ENCODE measurements around the gene HYAL1. TPM values are rescaled to one million over a fixed set of nuclear protein-coding genes. Genes with fewer than 3 reads are reported as not detected.

The HYAL1 gene
- total RNA-seq, 1 donor from 2014 or later: 0.22 TPM

DNA sequence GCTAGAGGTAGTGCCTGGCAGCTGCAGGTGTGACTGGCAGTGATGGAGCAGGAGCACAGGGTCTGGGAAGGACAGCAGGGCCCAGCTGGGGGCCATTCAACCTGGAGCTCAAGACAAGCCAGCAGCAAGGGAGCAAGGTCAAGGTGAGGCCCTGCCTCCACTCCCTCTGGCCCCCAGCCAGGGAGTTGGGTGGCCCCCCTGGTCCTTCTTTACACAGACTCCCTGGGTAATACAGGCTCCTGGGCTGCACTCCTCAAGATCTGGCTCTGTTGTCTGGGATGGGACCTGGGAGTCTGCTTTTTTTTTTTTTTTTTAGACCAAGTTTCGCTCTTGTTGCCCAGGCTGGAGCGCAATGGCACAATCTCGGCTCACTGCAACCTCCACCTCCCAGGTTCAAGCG is 52.9 kb downstream of the HYAL1 start:
- H3K27ac Mint-ChIP-seq (ENCODE audit: unreplicated experiment): peak overlapping the region; percentile 68
- H3K36me3 Mint-ChIP-seq (ENCODE audit: low read depth): peaks cover 9% of the 10 kb centered on the region
- peaks cover 54% of the 10 kb centered on the region for H3K4me1 Mint-ChIP-seq (ENCODE audit: low read depth)
- TF ChIP-seq, protein P1, sequence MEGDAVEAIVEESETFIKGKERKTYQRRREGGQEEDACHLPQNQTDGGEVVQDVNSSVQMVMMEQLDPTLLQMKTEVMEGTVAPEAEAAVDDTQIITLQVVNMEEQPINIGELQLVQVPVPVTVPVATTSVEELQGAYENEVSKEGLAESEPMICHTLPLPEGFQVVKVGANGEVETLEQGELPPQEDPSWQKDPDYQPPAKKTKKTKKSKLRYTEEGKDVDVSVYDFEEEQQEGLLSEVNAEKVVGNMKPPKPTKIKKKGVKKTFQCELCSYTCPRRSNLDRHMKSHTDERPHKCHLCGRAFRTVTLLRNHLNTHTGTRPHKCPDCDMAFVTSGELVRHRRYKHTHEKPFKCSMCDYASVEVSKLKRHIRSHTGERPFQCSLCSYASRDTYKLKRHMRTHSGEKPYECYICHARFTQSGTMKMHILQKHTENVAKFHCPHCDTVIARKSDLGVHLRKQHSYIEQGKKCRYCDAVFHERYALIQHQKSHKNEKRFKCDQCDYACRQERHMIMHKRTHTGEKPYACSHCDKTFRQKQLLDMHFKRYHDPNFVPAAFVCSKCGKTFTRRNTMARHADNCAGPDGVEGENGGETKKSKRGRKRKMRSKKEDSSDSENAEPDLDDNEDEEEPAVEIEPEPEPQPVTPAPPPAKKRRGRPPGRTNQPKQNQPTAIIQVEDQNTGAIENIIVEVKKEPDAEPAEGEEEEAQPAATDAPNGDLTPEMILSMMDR (IDR thresholded peaks at IDR 0.05): no peak
- DNase-seq (ENCODE audit: low spot score): no peak
- H3K27me3 Mint-ChIP-seq (ENCODE audit: low read depth): no peaks in the 10 kb centered on the region
- H3K4me3 Mint-ChIP-seq (ENCODE audit: unreplicated experiment): no peak overlapping the region
- no peaks in the 10 kb centered on the region for H3K9me3 Mint-ChIP-seq (ENCODE audit: low read depth)

Other genes starting within 250 kb of the HYAL1 start
- 119 to 147 TPM (median 127 TPM) in 3 replicates for gene RBM5, start 214.7 kb downstream of the HYAL1 start, total RNA-seq
- 18.7 to 37.5 TPM (median 36.7 TPM) in 3 replicates for gene SEMA3F, start 148.2 kb downstream of the HYAL1 start, total RNA-seq
- gene GNAT1, start 112.0 kb downstream of the HYAL1 start, total RNA-seq: not detected in 3 replicates
- gene SLC38A3, start 98.3 kb downstream of the HYAL1 start, total RNA-seq: 1.00 to 1.9 TPM (median 1.2 TPM) in 3 replicates
- gene GNAI2, start 67.4 kb downstream of the HYAL1 start, total RNA-seq: 388 to 444 TPM (median 443 TPM) in 3 replicates
- gene SEMA3B, start 34.4 kb downstream of the HYAL1 start, total RNA-seq: 9.6 to 16.4 TPM (median 14.9 TPM) in 3 replicates
- not detected in 3 replicates for gene LSMEM2, start 24.5 kb downstream of the HYAL1 start, total RNA-seq
- 38.9 to 54.4 TPM (median 44.0 TPM) in 3 replicates for gene IFRD2, start 11.1 kb downstream of the HYAL1 start, total RNA-seq
- 5.3 to 6.9 TPM (median 5.4 TPM) in 3 replicates for gene HYAL3, start 4.2 kb downstream of the HYAL1 start, total RNA-seq
- 10.9 to 16.0 TPM (median 12.9 TPM) in 3 replicates for gene NAA80, start 4.2 kb downstream of the HYAL1 start, total RNA-seq
- 31.3 to 37.0 TPM (median 36.8 TPM) in 3 replicates for gene HYAL2, start 19.2 kb upstream of the HYAL1 start, total RNA-seq
- gene TUSC2, start 24.6 kb upstream of the HYAL1 start, total RNA-seq: 15.3 to 18.6 TPM (median 17.0 TPM) in 3 replicates
- 17.3 to 22.4 TPM (median 21.8 TPM) in 3 replicates for gene RASSF1, start 37.3 kb upstream of the HYAL1 start, total RNA-seq
- gene ZMYND10, start 42.2 kb upstream of the HYAL1 start, total RNA-seq: 0.41 to 2.0 TPM (median 1.1 TPM) in 3 replicates
- gene NPRL2, start 47.2 kb upstream of the HYAL1 start, total RNA-seq: 19.8 to 26.9 TPM (median 21.7 TPM) in 3 replicates
- gene CYB561D2, start 47.3 kb upstream of the HYAL1 start, total RNA-seq: 18.2 to 29.4 TPM (median 19.5 TPM) in 3 replicates
- 45.8 to 51.8 TPM (median 50.4 TPM) in 3 replicates for gene TMEM115, start 55.9 kb upstream of the HYAL1 start, total RNA-seq
- 0.34 to 0.46 TPM (median 0.40 TPM) in 3 replicates for gene CACNA2D2, start 200.1 kb upstream of the HYAL1 start, total RNA-seq

Measured in chondrocyte (in vitro differentiated cells).